Breast epithelium (tissue), 4 donors: Measurements from ENCODE around the gene RHEB. TPM values are rescaled to one million over a fixed set of nuclear protein-coding genes. Genes with fewer than 3 reads are reported as not detected.

Experiments
- DNase-seq, 2 donors: peaks; one replicate each; pipeline ENCODE4 v3.0.0-alpha.2; 2019; ENCODE audit warnings: low spot score in 2 of 2
- H3K27ac ChIP-seq, 2 donors: fragments of 200-600 bp; sonication (generic) in 1 of 2; one replicate each; pipeline ENCODE4 v1.5.1; 2016 to 2019; ENCODE audit warnings: mild to moderate bottlenecking in 1 of 2
- H3K27me3 ChIP-seq, 2 donors: fragments of 200-600 bp; sonication (generic) in 1 of 2; one replicate each; pipeline versions ENCODE4 v1.5.1 to v1.6.0; 2017 to 2019; ENCODE audit warnings: control low read depth in 1 of 2, mild to moderate bottlenecking in 1 of 2
- H3K36me3 ChIP-seq: fragments of 200-600 bp; one replicate; pipeline ENCODE4 v1.5.1; 2019
- H3K4me1 ChIP-seq, 2 donors: fragments of 200-600 bp; sonication (generic); one replicate each; pipeline ENCODE4 v1.5.1; 2016 to 2019; ENCODE audit warnings: control low read depth in 1 of 2
- H3K4me3 ChIP-seq, 3 donors: fragments of 200-600 bp; sonication (generic); 1 replicate in 2 of 3; 2 replicates in 1 of 3; pipeline ENCODE4 v1.5.1; 2016 to 2019; ENCODE audit warnings: mild to moderate bottlenecking in 3 of 3, moderate library complexity in 2 of 3
- H3K9me3 ChIP-seq, 2 donors: fragments of 200-600 bp; sonication (generic) in 1 of 2; one replicate each; pipeline ENCODE4 v1.5.1; 2016 to 2019; ENCODE audit warnings: control low read depth in 1 of 2
- CTCF ChIP-seq, 3 donors: fragments of 450-650 bp; IDR thresholded peaks; one replicate each; pipeline ENCODE4 v1.5.1; 2016 to 2017; ENCODE audit warnings: antibody characterized with exemption in 3 of 3, mild to moderate bottlenecking in 3 of 3, moderate library complexity in 3 of 3
- POLR2A ChIP-seq: fragments of 450-650 bp; IDR thresholded peaks from one replicate; pipeline ENCODE4 v1.6.1; 2016; ENCODE audit warnings: antibody characterized with exemption, mild to moderate bottlenecking, moderate library complexity
- POLR2AphosphoS5 ChIP-seq, 3 donors: sonication (generic); formaldehyde crosslinking; IDR thresholded peaks; one replicate each; pipeline ENCODE4 v1.6.1; 2017; ENCODE audit warnings: antibody characterized with exemption in 3 of 3
- intact Hi-C: fragments of 100-400 bp; cut with DNase I; formaldehyde crosslinking; loops from one replicate; pipeline ENCODE4 v1.15.1; 2023; ENCODE audit warnings: low total_unique reads
- total RNA-seq, 3 donors: library from RNA; depleted of rRNA; stranded (reverse); fragments of >200 nt; gene quantifications; one replicate each; pipeline ENCODE4 v1.1.0, GENCODE V29; 2016

Gene RHEB
- total RNA-seq, 3 donors from 2014 or later, result 89.3 to 99.3 (median 95.0) TPM

GRCh38 chr7:151551820-151552219 lies 32.1 kb upstream of the RHEB start:
- no peaks in the 10 kb centered on the region for H3K36me3 ChIP-seq
- TF ChIP-seq CTCF (IDR thresholded peaks at IDR 0.05) (no peak), POLR2A (no peak), POLR2AphosphoS5 (IDR thresholded peaks at IDR 0.05) (no peak)
- DNase-seq, result no peak

GRCh38 chr7:151550656-151551286 lies 31.1 kb upstream of the RHEB start:
- no peak for DNase-seq

More at GRCh38 chr7:151551820-151552219, 32.1 kb upstream of the RHEB start:
- H3K4me3 ChIP-seq, result peak overlapping the region in 1 of 3 donors; percentile 30
- H3K4me1 ChIP-seq, result peaks cover 0 to 7% of the 10 kb centered on the region in 2 donors
- H3K27me3 ChIP-seq, result no peaks in the 10 kb centered on the region
- H3K9me3 ChIP-seq, result no peaks in the 10 kb centered on the region
- intact Hi-C loops, result no loop called here
- peak overlapping the region; percentile 57 to 75 for H3K27ac ChIP-seq

GRCh38 chr7:151549644-151550043 lies 29.9 kb upstream of the RHEB start:
- Histone ChIP-seq H3K27ac (no peak overlapping the region), H3K27me3 (no peaks in the 10 kb centered on the region), H3K9me3 (no peaks in the 10 kb centered on the region), H3K4me3 (no peak overlapping the region), H3K4me1 (peaks cover 0 to 7% of the 10 kb centered on the region in 2 donors), H3K36me3 (no peaks in the 10 kb centered on the region)
- no peak for DNase-seq
- TF ChIP-seq POLR2AphosphoS5 (IDR thresholded peaks at IDR 0.05) (no peak), CTCF (IDR thresholded peaks at IDR 0.05) (no peak), POLR2A (no peak)
- intact Hi-C loops, result no loop called here

More at GRCh38 chr7:151550656-151551286, 31.1 kb upstream of the RHEB start:
- H3K27ac ChIP-seq, result no peak overlapping the region
- no peaks in the 10 kb centered on the region for H3K9me3 ChIP-seq
- no peaks in the 10 kb centered on the region for H3K36me3 ChIP-seq
- TF ChIP-seq CTCF (IDR thresholded peaks at IDR 0.05) (no peak), POLR2A (no peak), POLR2AphosphoS5 (IDR thresholded peaks at IDR 0.05) (no peak)
- intact Hi-C loops, result no loop called here
- peaks cover 0 to 7% of the 10 kb centered on the region in 2 donors for H3K4me1 ChIP-seq
- no peaks in the 10 kb centered on the region for H3K27me3 ChIP-seq
- H3K4me3 ChIP-seq, result no peak overlapping the region

GRCh38 chr7:151549083-151549482 lies 29.4 kb upstream of the RHEB start:
- intact Hi-C loops, result no loop called here
- Histone ChIP-seq H3K4me3 (no peak overlapping the region), H3K36me3 (no peaks in the 10 kb centered on the region), H3K27ac (no peak overlapping the region), H3K9me3 (no peaks in the 10 kb centered on the region), H3K27me3 (no peaks in the 10 kb centered on the region), H3K4me1 (peaks cover 0 to 7% of the 10 kb centered on the region in 2 donors)
- no peak for DNase-seq
- TF ChIP-seq CTCF (IDR thresholded peaks at IDR 0.05), result no peak
- no peak for TF ChIP-seq POLR2A
- TF ChIP-seq POLR2AphosphoS5 (IDR thresholded peaks at IDR 0.05), result no peak

- intact Hi-C loops, result no loop called here
- Histone ChIP-seq H3K27me3 (no peaks in the 10 kb centered on the region), H3K9me3 (no peaks in the 10 kb centered on the region), H3K4me3 (no peak overlapping the region), H3K4me1 (no peaks in the 10 kb centered on the region), H3K27ac (no peak overlapping the region), H3K36me3 (no peaks in the 10 kb centered on the region)
- no peak for TF ChIP-seq POLR2AphosphoS5 (IDR thresholded peaks at IDR 0.05)
- TF ChIP-seq POLR2A, result no peak
- no peak for TF ChIP-seq CTCF (IDR thresholded peaks at IDR 0.05)
- no peak for DNase-seq
Observed at GRCh38 chr7:151544183-151544582, 24.5 kb upstream of the RHEB start.
